ENCODE data around the gene PCDH9. TPM values are rescaled to one million over a fixed set of nuclear protein-coding genes. Genes with fewer than 3 reads are reported as not detected.

Gene PCDH9
- total and polyA plus RNA-seq, 7 experiments from 2014 or later = 0.08 to 1.3 (median 0.21) TPM

- Mint-ChIP-seq H3K4me3 (no peak overlapping the region), H3K36me3 (no peaks in the 10 kb centered on the region), H3K27me3 (no peaks in the 10 kb centered on the region), H3K27ac (no peak overlapping the region), H3K9me3 (peaks cover 0 to 6% (median 0%) of the 10 kb centered on the region in 11 donors), H3K4me1 (no peaks in the 10 kb centered on the region)
- H3K27me3 ChIP-seq (ENCODE audit: control insufficient read depth in 2 of 2, insufficient read depth in 2 of 2, low read length in 2 of 2) = no peaks in the 10 kb centered on the region
- POLR2A ChIA-PET = no interaction called here
- H3K36me3 ChIP-seq (ENCODE audit: control insufficient read depth in 2 of 3, insufficient read depth in 3 of 3, low read length in 3 of 3) = no peaks in the 10 kb centered on the region
- no peak overlapping the region for H3K4me3 ChIP-seq (ENCODE audit: low read length)
- ATAC-seq = no peak
- H3K27ac ChIP-seq (ENCODE audit: low read depth, low read length) = no peak overlapping the region
- intact Hi-C loops (cut with micrococcal nuclease) = no loop called here
- DNase-seq = no peak
- CTCF ChIA-PET = no interaction called here
- H3K4me1 ChIP-seq (ENCODE audit: control insufficient read depth in 2 of 2, insufficient read depth in 2 of 2, low read length in 2 of 2) = no peaks in the 10 kb centered on the region
- H3K9me3 ChIP-seq (ENCODE audit: control insufficient read depth in 2 of 3, low read length in 3 of 3) = no peaks in the 10 kb centered on the region
Measured at GRCh38 chr13:66937423-66937822, 292.7 kb downstream of the PCDH9 start.

GRCh38 chr13:66933994-66934393 is 296.1 kb downstream of the PCDH9 start:
- CTCF ChIA-PET = no interaction called here
- DNase-seq (no peak), ATAC-seq (no peak)
- Mint-ChIP-seq H3K27me3 (no peaks in the 10 kb centered on the region), H3K27ac (no peak overlapping the region), H3K4me3 (no peak overlapping the region), H3K9me3 (no peaks in the 10 kb centered on the region), H3K36me3 (no peaks in the 10 kb centered on the region), H3K4me1 (no peaks in the 10 kb centered on the region)
- no peak overlapping the region for H3K27ac ChIP-seq (ENCODE audit: low read depth, low read length)
- H3K27me3 ChIP-seq (ENCODE audit: control insufficient read depth in 2 of 2, insufficient read depth in 2 of 2, low read length in 2 of 2) = no peaks in the 10 kb centered on the region
- H3K4me1 ChIP-seq (ENCODE audit: control insufficient read depth in 2 of 2, insufficient read depth in 2 of 2, low read length in 2 of 2) = no peaks in the 10 kb centered on the region
- no peak overlapping the region for H3K4me3 ChIP-seq (ENCODE audit: low read length)
- no peaks in the 10 kb centered on the region for H3K36me3 ChIP-seq (ENCODE audit: control insufficient read depth in 2 of 3, insufficient read depth in 3 of 3, low read length in 3 of 3)
- intact Hi-C loops (cut with micrococcal nuclease) = no loop called here
- POLR2A ChIA-PET = no interaction called here
- no peaks in the 10 kb centered on the region for H3K9me3 ChIP-seq (ENCODE audit: control insufficient read depth in 2 of 3, low read length in 3 of 3)

GRCh38 chr13:66933527-66933926 is 296.6 kb downstream of the PCDH9 start:
- no peak for DNase-seq

GRCh38 chr13:66927562-66927961 is 302.6 kb downstream of the PCDH9 start:
- H3K27me3 ChIP-seq (ENCODE audit: control insufficient read depth in 2 of 2, insufficient read depth in 2 of 2, low read length in 2 of 2) = no peaks in the 10 kb centered on the region
- no peaks in the 10 kb centered on the region for H3K9me3 ChIP-seq (ENCODE audit: control insufficient read depth in 2 of 3, low read length in 3 of 3)
- H3K4me3 ChIP-seq (ENCODE audit: low read length) = no peak overlapping the region
- no peak overlapping the region for H3K27ac ChIP-seq (ENCODE audit: low read depth, low read length)
- H3K4me1 ChIP-seq (ENCODE audit: control insufficient read depth in 2 of 2, insufficient read depth in 2 of 2, low read length in 2 of 2) = no peaks in the 10 kb centered on the region
- no peaks in the 10 kb centered on the region for H3K36me3 ChIP-seq (ENCODE audit: control insufficient read depth in 2 of 3, insufficient read depth in 3 of 3, low read length in 3 of 3)
- CTCF ChIA-PET = no interaction called here
- no peaks in the 10 kb centered on the region for H3K9me3 Mint-ChIP-seq
- POLR2A ChIA-PET = no interaction called here
- intact Hi-C loops (cut with micrococcal nuclease) = no loop called here
- no peak for ATAC-seq
- DNase-seq = no peak
- H3K4me3 Mint-ChIP-seq = no peak overlapping the region
- H3K4me1 Mint-ChIP-seq = peaks cover 0 to 6% (median 0%) of the 10 kb centered on the region in 7 donors
- H3K36me3 Mint-ChIP-seq = no peaks in the 10 kb centered on the region
- no peak overlapping the region for H3K27ac Mint-ChIP-seq
- H3K27me3 Mint-ChIP-seq = no peaks in the 10 kb centered on the region

More at GRCh38 chr13:66933527-66933926, 296.6 kb downstream of the PCDH9 start:
- H3K27me3 Mint-ChIP-seq = no peaks in the 10 kb centered on the region
- no peak overlapping the region for H3K4me3 Mint-ChIP-seq
- H3K4me1 ChIP-seq (ENCODE audit: control insufficient read depth in 2 of 2, insufficient read depth in 2 of 2, low read length in 2 of 2) = no peaks in the 10 kb centered on the region
- no peaks in the 10 kb centered on the region for H3K9me3 Mint-ChIP-seq
- H3K36me3 Mint-ChIP-seq = no peaks in the 10 kb centered on the region
- intact Hi-C loops (cut with micrococcal nuclease) = no loop called here
- no peaks in the 10 kb centered on the region for H3K4me1 Mint-ChIP-seq
- no peak overlapping the region for H3K27ac Mint-ChIP-seq
- ATAC-seq = no peak
- H3K36me3 ChIP-seq (ENCODE audit: control insufficient read depth in 2 of 3, insufficient read depth in 3 of 3, low read length in 3 of 3) = no peaks in the 10 kb centered on the region
- no peaks in the 10 kb centered on the region for H3K9me3 ChIP-seq (ENCODE audit: control insufficient read depth in 2 of 3, low read length in 3 of 3)
- H3K27me3 ChIP-seq (ENCODE audit: control insufficient read depth in 2 of 2, insufficient read depth in 2 of 2, low read length in 2 of 2) = no peaks in the 10 kb centered on the region
- no peak overlapping the region for H3K4me3 ChIP-seq (ENCODE audit: low read length)
- CTCF ChIA-PET = no interaction called here
- H3K27ac ChIP-seq (ENCODE audit: low read depth, low read length) = no peak overlapping the region
- POLR2A ChIA-PET = no interaction called here

GRCh38 chr13:66926851-66927524 is 303.1 kb downstream of the PCDH9 start:
- Mint-ChIP-seq H3K9me3 (no peaks in the 10 kb centered on the region), H3K27me3 (no peaks in the 10 kb centered on the region), H3K4me3 (no peak overlapping the region), H3K36me3 (no peaks in the 10 kb centered on the region), H3K27ac (no peak overlapping the region), H3K4me1 (peaks cover 0 to 6% (median 0%) of the 10 kb centered on the region in 7 donors)
- H3K27ac ChIP-seq (ENCODE audit: low read depth, low read length) = no peak overlapping the region
- ChIA-PET POLR2A (no interaction called here), CTCF (no interaction called here)
- H3K27me3 ChIP-seq (ENCODE audit: control insufficient read depth in 2 of 2, insufficient read depth in 2 of 2, low read length in 2 of 2) = no peaks in the 10 kb centered on the region
- no peaks in the 10 kb centered on the region for H3K36me3 ChIP-seq (ENCODE audit: control insufficient read depth in 2 of 3, insufficient read depth in 3 of 3, low read length in 3 of 3)
- no peak for DNase-seq
- H3K4me1 ChIP-seq (ENCODE audit: control insufficient read depth in 2 of 2, insufficient read depth in 2 of 2, low read length in 2 of 2) = no peaks in the 10 kb centered on the region
- no peak for ATAC-seq
- H3K4me3 ChIP-seq (ENCODE audit: low read length) = no peak overlapping the region
- intact Hi-C loops (cut with micrococcal nuclease) = no loop called here
- no peaks in the 10 kb centered on the region for H3K9me3 ChIP-seq (ENCODE audit: control insufficient read depth in 2 of 3, low read length in 3 of 3)

GRCh38 chr13:66926200-66926850 is 303.8 kb downstream of the PCDH9 start:
- H3K36me3 Mint-ChIP-seq = no peaks in the 10 kb centered on the region
- Histone ChIP-seq H3K4me3 (ENCODE audit: low read length) (no peak overlapping the region), H3K27me3 (ENCODE audit: control insufficient read depth in 2 of 2, insufficient read depth in 2 of 2, low read length in 2 of 2) (no peaks in the 10 kb centered on the region), H3K27ac (ENCODE audit: low read depth, low read length) (no peak overlapping the region), H3K9me3 (ENCODE audit: control insufficient read depth in 2 of 3, low read length in 3 of 3) (no peaks in the 10 kb centered on the region), H3K4me1 (ENCODE audit: control insufficient read depth in 2 of 2, insufficient read depth in 2 of 2, low read length in 2 of 2) (no peaks in the 10 kb centered on the region), H3K36me3 (ENCODE audit: control insufficient read depth in 2 of 3, insufficient read depth in 3 of 3, low read length in 3 of 3) (no peaks in the 10 kb centered on the region)
- H3K27me3 Mint-ChIP-seq = no peaks in the 10 kb centered on the region
- H3K4me3 Mint-ChIP-seq = no peak overlapping the region
- POLR2A ChIA-PET = no interaction called here
- no peak overlapping the region for H3K27ac Mint-ChIP-seq
- H3K9me3 Mint-ChIP-seq = no peaks in the 10 kb centered on the region
- ATAC-seq = no peak
- intact Hi-C loops (cut with micrococcal nuclease) = no loop called here
- no peak for DNase-seq
- peaks cover 0 to 6% (median 0%) of the 10 kb centered on the region in 7 donors for H3K4me1 Mint-ChIP-seq
- CTCF ChIA-PET = no interaction called here

GRCh38 chr13:66922444-66922843 is 307.7 kb downstream of the PCDH9 start:
- intact Hi-C loops (cut with micrococcal nuclease) = no loop called here
- Mint-ChIP-seq H3K27ac (no peak overlapping the region), H3K4me3 (no peak overlapping the region), H3K27me3 (no peaks in the 10 kb centered on the region), H3K36me3 (no peaks in the 10 kb centered on the region), H3K4me1 (peaks cover 0 to 6% (median 0%) of the 10 kb centered on the region in 7 donors), H3K9me3 (peaks cover 0 to 8% (median 0%) of the 10 kb centered on the region in 11 donors)
- Histone ChIP-seq H3K4me3 (ENCODE audit: low read length) (no peak overlapping the region), H3K4me1 (ENCODE audit: control insufficient read depth in 2 of 2, insufficient read depth in 2 of 2, low read length in 2 of 2) (no peaks in the 10 kb centered on the region), H3K9me3 (ENCODE audit: control insufficient read depth in 2 of 3, low read length in 3 of 3) (no peaks in the 10 kb centered on the region), H3K36me3 (ENCODE audit: control insufficient read depth in 2 of 3, insufficient read depth in 3 of 3, low read length in 3 of 3) (no peaks in the 10 kb centered on the region), H3K27ac (ENCODE audit: low read depth, low read length) (no peak overlapping the region), H3K27me3 (ENCODE audit: control insufficient read depth in 2 of 2, insufficient read depth in 2 of 2, low read length in 2 of 2) (no peaks in the 10 kb centered on the region)
- ChIA-PET POLR2A (no interaction called here), CTCF (no interaction called here)
- DNase-seq = no peak
- ATAC-seq = no peak
